T-helper 22 cell (primary cell): ENCODE measurements around the gene CHSY3.

ENCODE experiments used
- DNase-seq: peaks from one replicate; pipeline ENCODE4 v3.0.0-alpha.2; 2020; ENCODE audit warnings: low read depth

The CHSY3 gene

DNA sequence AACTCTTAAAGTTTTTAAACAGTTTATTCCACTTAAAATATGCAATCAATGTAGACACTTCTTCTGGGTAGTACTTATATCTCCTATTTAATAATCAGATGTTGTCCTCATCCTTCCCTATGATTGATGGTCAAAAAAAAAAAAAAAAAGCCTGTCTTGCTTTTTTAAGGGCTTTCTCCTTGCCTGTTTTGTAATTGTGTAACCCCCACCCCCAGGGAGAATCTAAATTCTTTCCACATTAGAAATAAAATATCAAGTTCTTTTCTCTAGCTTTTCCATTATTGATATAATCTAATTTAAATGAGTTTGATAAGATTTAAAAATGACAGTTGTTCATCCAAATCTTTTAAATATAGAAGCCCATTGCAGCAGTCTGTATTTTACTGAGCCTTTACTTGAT is 119.7 kb downstream of the CHSY3 start:
- DNase-seq: no peak

- DNase-seq: no peak
Observed at GRCh38 chr5:130025511-130025910, 121.2 kb downstream of the CHSY3 start.

GRCh38 chr5:130032807-130033206 is 128.5 kb downstream of the CHSY3 start:
- no peak for DNase-seq

DNA sequence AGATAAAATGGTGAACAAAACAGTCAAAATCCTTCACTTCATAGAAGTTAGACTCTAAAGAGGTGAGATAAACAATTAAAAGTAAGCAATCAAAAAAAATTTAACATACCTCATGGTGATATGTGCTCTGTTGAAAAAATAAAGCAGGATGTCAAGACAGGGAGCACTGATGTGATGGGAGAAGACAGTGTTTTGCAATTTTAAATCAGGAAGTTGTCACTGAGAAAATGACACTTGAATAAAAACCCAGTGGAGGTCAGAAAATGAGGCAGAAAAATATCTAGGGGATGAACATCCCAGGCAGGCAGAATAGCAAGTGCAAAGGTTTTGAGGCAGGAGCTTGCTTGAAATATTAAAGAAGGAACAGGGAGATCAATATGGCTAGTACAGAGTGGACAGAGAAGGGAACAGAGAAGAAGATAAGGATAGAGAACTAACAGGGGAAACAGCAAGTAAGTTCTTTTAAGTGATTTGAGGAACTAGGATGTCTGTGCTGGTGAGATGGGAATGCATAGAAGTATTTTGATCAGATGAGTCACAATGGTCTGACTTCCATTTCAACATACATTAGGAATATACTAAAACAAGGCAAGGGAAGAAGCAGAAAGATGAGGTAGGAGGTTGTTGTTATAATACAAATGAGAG is 130.4 kb downstream of the CHSY3 start:
- DNase-seq: no peak

GRCh38 chr5:130035388-130035787 is 131.1 kb downstream of the CHSY3 start:
- no peak for DNase-seq

- no peak for DNase-seq
Observed at GRCh38 chr5:130037905-130038304, 133.6 kb downstream of the CHSY3 start.

GRCh38 chr5:130043834-130044233 is 139.6 kb downstream of the CHSY3 start:
- no peak for DNase-seq

- no peak for DNase-seq
Observed at GRCh38 chr5:130045334-130045733, 141.1 kb downstream of the CHSY3 start.

- DNase-seq: no peak
Observed at GRCh38 chr5:130050585-130050984, 146.3 kb downstream of the CHSY3 start.

DNA sequence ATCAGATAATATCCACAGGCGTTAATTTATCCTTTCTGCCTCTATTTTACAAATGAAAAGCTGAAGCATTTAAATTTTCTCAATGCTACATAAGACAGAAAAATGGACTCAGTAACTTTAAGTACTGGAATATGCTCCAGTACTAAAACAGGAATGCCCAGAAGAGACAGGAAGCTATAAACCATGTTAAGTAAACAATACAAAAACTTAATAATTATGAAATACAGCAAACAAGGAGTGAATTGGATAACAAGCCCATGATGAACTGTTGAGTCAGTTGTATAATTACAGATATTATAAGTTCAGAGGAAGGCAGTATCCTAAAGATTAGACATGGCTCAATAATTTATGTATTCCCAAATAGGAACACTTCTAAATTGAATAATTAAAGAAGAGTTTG is 148.5 kb downstream of the CHSY3 start:
- DNase-seq: no peak

- no peak for DNase-seq
Observed at GRCh38 chr5:130055572-130055971, 151.3 kb downstream of the CHSY3 start.

GRCh38 chr5:130061746-130062145 is 157.5 kb downstream of the CHSY3 start:
- no peak for DNase-seq

DNA sequence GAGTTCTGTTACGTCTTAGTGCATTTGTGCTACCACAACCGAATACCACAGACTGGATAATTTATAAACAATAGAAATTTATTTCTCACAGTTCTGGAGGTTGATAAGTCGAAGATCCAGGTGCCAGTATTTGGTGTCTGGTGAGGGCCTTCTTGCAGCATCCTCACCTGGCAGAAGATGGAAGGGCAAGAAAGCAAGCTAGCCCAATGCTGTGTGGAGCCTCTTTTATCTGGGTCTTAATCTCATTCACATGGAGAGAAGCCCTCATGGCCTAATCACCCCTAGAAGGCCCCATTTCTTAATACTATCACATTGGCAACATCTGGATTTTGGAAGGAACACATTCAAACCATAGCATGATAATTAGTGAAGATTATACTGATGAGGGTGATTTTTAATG is 159.3 kb downstream of the CHSY3 start:
- DNase-seq: no peak

- no peak for DNase-seq
Observed at GRCh38 chr5:130064484-130064883, 160.2 kb downstream of the CHSY3 start.

- no peak for DNase-seq
Observed at GRCh38 chr5:130065617-130066016, 161.4 kb downstream of the CHSY3 start.

DNA sequence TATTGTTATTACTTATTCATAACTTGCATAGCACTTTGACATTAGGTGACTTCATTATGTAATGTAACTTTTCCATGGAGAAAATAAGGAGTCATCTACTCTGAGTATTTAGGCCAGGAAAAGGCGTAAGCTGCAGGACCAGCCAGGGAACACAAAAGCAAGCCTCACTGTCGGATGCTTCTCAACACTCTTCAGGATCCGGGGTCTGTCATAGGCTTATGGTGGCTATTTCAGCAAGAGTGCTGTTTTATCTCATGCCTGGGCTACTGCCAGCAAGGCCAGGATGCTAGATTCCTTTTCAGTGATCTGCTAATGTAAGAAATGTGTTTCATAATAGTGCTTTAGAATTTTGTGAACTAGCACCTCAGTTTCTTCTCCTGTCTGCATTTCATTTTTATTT is 162.4 kb downstream of the CHSY3 start:
- no peak for DNase-seq

DNA sequence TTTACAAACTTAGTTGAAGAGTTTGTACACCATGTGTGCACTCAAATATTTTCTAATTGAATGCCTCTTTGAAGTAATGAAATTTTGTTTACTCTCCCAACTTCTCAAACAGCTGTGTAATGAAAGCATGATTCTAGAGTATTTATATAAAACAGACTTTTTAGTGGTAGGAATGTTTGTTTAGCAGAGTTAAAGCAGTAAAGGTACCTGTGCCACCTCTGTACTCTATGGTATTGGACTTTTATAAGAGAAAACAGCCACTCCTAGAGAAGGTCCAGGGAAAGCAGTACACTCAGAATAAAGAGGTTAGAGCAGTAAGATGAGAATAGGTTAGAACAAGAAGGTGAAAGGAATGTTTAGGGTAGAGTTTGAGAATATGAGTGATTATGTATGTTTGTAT is 163.1 kb downstream of the CHSY3 start:
- DNase-seq: no peak

DNA sequence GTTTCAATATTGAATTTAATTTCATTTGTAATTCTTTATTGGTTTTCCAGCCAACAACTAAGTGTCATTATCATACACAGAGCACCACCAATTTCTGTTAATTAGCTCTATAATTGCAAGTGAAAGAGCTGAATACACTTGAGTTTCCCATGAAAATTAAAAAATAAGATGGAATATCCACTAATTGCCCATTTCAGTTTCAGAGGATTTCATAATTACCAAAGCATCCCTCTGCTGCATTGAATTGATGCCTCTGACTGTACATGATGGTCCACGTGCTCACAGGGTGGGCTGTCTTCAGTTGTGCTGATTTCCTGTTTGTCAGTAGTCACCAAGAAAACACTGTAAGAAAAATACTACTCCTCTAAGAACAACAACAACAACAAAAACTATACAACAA is 163.8 kb downstream of the CHSY3 start:
- no peak for DNase-seq

DNA sequence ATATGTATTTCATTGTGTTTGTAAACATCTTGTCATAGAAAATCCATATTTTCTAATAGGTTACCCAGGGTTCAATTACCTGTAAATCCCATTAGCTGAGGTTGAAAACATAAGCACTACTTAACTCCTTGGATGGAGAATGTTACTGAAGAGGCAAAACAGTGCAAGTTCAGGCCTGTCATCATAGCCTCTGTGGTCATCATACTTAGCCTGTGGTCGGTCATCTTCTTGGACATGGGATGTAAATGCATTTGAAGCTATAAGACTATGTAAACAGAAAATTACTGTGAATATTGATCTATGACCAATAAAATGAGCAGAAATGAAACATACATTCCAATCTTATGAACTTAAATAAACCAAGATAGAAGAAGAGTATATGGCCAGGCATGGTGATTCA is 164.7 kb downstream of the CHSY3 start:
- DNase-seq: no peak

DNA sequence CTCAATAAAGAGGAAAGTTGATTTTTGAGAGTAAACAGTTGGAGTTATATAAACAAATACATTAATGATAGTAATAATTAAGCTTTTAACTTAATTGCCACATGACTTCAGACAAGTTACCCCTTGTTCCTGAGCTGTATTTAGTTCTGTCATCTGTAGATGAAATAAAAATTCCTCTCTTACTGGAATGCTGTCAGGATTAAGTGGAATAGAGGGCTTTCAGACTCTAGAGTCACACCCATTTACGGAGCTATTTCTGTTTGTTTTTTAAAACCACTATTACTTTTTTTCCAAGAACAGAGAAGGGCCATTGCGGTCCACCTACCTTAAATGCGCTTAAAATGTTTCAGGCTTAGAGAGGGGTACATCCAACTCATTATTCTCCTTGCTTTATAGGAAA is 170.6 kb downstream of the CHSY3 start:
- no peak for DNase-seq

- no peak for DNase-seq
Observed at GRCh38 chr5:130077007-130077406, 172.7 kb downstream of the CHSY3 start.

DNA sequence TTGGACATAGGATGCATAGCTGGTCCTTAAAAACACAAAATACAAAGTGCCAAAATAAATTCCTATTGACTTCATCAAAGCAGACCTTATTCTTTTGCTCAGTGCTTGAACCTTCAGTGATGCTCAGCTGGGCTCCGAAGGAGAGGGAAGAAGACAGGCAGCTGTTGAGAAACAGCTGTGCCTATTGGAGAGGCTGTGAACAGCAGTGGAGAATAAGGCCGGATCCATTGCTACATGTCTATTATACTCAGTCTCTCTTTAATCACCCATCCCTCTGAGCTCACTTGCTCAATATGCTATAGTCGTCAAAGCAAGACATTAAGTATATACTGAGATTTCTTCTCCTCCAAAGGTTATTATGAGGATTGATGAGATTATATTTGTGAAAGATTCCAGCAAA is 174.4 kb downstream of the CHSY3 start:
- no peak for DNase-seq

- DNase-seq: no peak
Observed at GRCh38 chr5:130090569-130091270, 186.5 kb downstream of the CHSY3 start.

DNA sequence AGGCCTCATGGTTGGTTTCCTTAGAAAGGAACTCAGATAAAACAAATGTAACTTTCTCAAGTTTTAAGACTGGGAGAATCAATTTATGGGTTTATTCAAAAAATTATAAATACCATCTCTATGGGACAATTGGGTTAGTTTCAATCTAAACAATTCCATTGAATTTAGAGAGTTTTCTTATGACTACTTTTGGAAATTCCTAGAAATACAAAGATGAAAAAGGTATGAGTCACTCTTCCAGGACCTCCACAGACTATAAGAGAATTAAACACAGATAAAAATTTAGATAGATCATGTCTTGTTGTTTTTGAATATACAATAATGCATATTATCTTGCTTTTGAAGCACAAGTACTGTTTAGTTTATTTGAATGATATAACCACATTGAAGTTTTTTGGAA is 188.7 kb downstream of the CHSY3 start:
- DNase-seq: no peak
